ENCODE results near the gene LY86. TPM values are rescaled to one million over a fixed set of nuclear protein-coding genes. Genes with fewer than 3 reads are reported as not detected.

The LY86 gene
- total RNA-seq, 1 donor from 2014 or later, result 2.2 TPM

- no peak for DNase-seq
Observed at GRCh38 chr6:6570929-6571671, 17.4 kb upstream of the LY86 start.

GRCh38 chr6:6575143-6575542, 13.4 kb upstream of the LY86 start:
- no peak for DNase-seq

- no peak for DNase-seq
Observed at GRCh38 chr6:6577735-6578134, 10.8 kb upstream of the LY86 start.

- no peak for DNase-seq
Observed at GRCh38 chr6:6579281-6579680, 9.2 kb upstream of the LY86 start.

- DNase-seq, result no peak
Observed at GRCh38 chr6:6580225-6580856, 8.2 kb upstream of the LY86 start.

GRCh38 chr6:6581054-6581453, 7.5 kb upstream of the LY86 start:
- no peak for DNase-seq

GRCh38 chr6:6582131-6582530, 6.4 kb upstream of the LY86 start:
- no peak for DNase-seq

GRCh38 chr6:6583836-6584235, 4.7 kb upstream of the LY86 start:
- DNase-seq, result no peak

- DNase-seq, result no peak
Observed at GRCh38 chr6:6584310-6585002, 4.1 kb upstream of the LY86 start.

GRCh38 chr6:6585003-6585311, 3.6 kb upstream of the LY86 start:
- no peak for DNase-seq

- no peak for DNase-seq
Observed at GRCh38 chr6:6586167-6586566, 2.4 kb upstream of the LY86 start.

GRCh38 chr6:6586671-6587526, 1.6 kb upstream of the LY86 start:
- DNase-seq, result no peak

- DNase-seq, result no peak
Observed at GRCh38 chr6:6587696-6588063, 840 bp upstream of the LY86 start.

GRCh38 chr6:6588924-6589709, 597 bp downstream of the LY86 start:
- DNase-seq, result no peak

- DNase-seq, result no peak
Observed at GRCh38 chr6:6590530-6590929, 2.0 kb downstream of the LY86 start.

- DNase-seq, result no peak
Observed at GRCh38 chr6:6591778-6592465, 3.4 kb downstream of the LY86 start.

- no peak for DNase-seq
Observed at GRCh38 chr6:6592826-6593475, 4.4 kb downstream of the LY86 start.

GRCh38 chr6:6593867-6594468, 5.4 kb downstream of the LY86 start:
- DNase-seq, result no peak

GRCh38 chr6:6595025-6595424, 6.5 kb downstream of the LY86 start:
- no peak for DNase-seq

GRCh38 chr6:6595952-6596351, 7.4 kb downstream of the LY86 start:
- no peak for DNase-seq

Measured in occipital lobe (tissue), 2 donors.